MCF 10A (cell line): ENCODE measurements around the gene FAM185A. TPM values are rescaled to one million over a fixed set of nuclear protein-coding genes. Genes with fewer than 3 reads are reported as not detected.
"Not testable (repeated sequence)": the region's sequence is repeated elsewhere in the genome, so short reads cannot be mapped to it uniquely, and the experiment has no call there.

Source experiments
- BruUV-seq: library from RNA; stranded (reverse); fragments of 400-500 nt; replicated peaks from 2 replicates; lab custom pipeline; 2021; lab: Mats Ljungman, UMichigan
- CTCF ChIA-PET: fragments of 300-600 bp; sonication (Branson Sonifier 250); formaldehyde crosslinking; extraction: SDS; loops from one replicate; lab custom pipeline; 2021; ENCODE audit warnings: antibody characterized with exemption, inconsistent platforms; lab: Yijun Ruan, JAX
- POLR2A ChIA-PET: fragments of 300-600, 350-650 bp; sonication (Branson Sonifier 250); formaldehyde crosslinking; extraction: SDS; loops from one replicate; lab custom pipeline; 2020; ENCODE audit warnings: antibody characterized with exemption, inconsistent platforms; lab: Yijun Ruan, JAX
- DNase-seq: peaks from one replicate; pipeline ENCODE4 v3.0.0-alpha.2; 2018; ENCODE audit not compliant: unreplicated experiment
- H3K27ac Mint-ChIP-seq: one replicate; pipeline ENCODE4 v1.8.0; 2022; ENCODE audit warnings: mild to moderate bottlenecking, low read depth, mixed read lengths; ENCODE audit not compliant: unreplicated experiment
- H3K27me3 Mint-ChIP-seq: one replicate; pipeline ENCODE4 v1.8.0; 2022; ENCODE audit warnings: mixed read lengths; ENCODE audit not compliant: insufficient read depth, unreplicated experiment
- H3K36me3 Mint-ChIP-seq: one replicate; pipeline ENCODE4 v1.8.0; 2022; ENCODE audit warnings: mild to moderate bottlenecking, moderate library complexity, mixed read lengths; ENCODE audit not compliant: insufficient read depth, unreplicated experiment
- H3K4me1 Mint-ChIP-seq: one replicate; pipeline ENCODE4 v1.8.0; 2022; ENCODE audit warnings: mixed read lengths; ENCODE audit not compliant: insufficient read depth, unreplicated experiment
- H3K4me3 Mint-ChIP-seq: one replicate; pipeline ENCODE4 v1.8.0; 2022; ENCODE audit warnings: mild to moderate bottlenecking, moderate library complexity, mixed read lengths; ENCODE audit not compliant: unreplicated experiment
- H3K9me3 Mint-ChIP-seq: one replicate; pipeline ENCODE4 v1.8.0; 2022; ENCODE audit warnings: mixed read lengths; ENCODE audit not compliant: unreplicated experiment
- CTCF ChIP-seq: fragments of 200-600 bp; IDR thresholded peaks from one replicate; pipeline ENCODE4 v1.8.0; 2022; ENCODE audit warnings: antibody characterized with exemption, mild to moderate bottlenecking; ENCODE audit not compliant: unreplicated experiment
- intact Hi-C: fragments of 100-400 bp; cut with micrococcal nuclease; formaldehyde crosslinking; loops from 2 replicates; pipeline ENCODE4 v1.14.1; 2022
- total RNA-seq: library from RNA; stranded (reverse); gene quantifications from 2 replicates; pipeline ENCODE4 v1.2.3, GENCODE V29; 2022

The FAM185A gene
- total RNA-seq, 1 experiment from 2014 or later = 8.9 TPM

GRCh38 chr7:102730431-102730830 is 18.4 kb upstream of the FAM185A start:
- POLR2A ChIA-PET, BruUV-seq, H3K36me3 Mint-ChIP-seq, CTCF ChIA-PET, DNase-seq, H3K27ac Mint-ChIP-seq, intact Hi-C loops, H3K4me1 Mint-ChIP-seq, H3K9me3 Mint-ChIP-seq, H3K27me3 Mint-ChIP-seq, H3K4me3 Mint-ChIP-seq: not testable (repeated sequence)

- H3K27me3 Mint-ChIP-seq, DNase-seq, H3K9me3 Mint-ChIP-seq, H3K4me3 Mint-ChIP-seq, H3K36me3 Mint-ChIP-seq, H3K27ac Mint-ChIP-seq, POLR2A ChIA-PET, CTCF ChIA-PET, H3K4me1 Mint-ChIP-seq, BruUV-seq: not testable (repeated sequence)
- intact Hi-C loops = loop anchor here (10.0 kb wide), 1 partner anchor 323 kb away; no protein-coding TSS in a partner anchor
Measured at GRCh38 chr7:102742002-102742771, 6.6 kb upstream of the FAM185A start.

DNA sequence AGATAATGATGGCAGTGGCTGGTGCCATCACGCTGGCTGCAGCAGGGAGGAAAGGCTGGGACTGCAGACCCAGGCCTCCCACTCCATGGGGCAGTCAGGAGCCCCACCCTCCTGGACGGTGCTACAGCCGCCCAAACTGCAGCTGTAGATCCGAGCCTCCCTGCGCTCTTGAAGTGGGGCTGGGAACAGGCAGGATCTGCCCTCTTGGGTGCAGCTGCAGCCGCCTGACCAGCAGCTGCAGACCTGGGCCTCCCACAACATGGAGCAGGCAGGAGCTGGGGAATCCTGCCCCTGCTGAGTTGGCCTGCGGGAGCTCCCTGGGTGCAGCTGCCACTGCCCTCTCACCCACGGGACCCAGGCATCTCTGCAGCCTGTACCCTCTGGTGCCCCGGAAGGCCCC is 4.9 kb upstream of the FAM185A start:
- H3K36me3 Mint-ChIP-seq, BruUV-seq, H3K4me3 Mint-ChIP-seq, H3K27me3 Mint-ChIP-seq, CTCF ChIA-PET, H3K27ac Mint-ChIP-seq, H3K9me3 Mint-ChIP-seq, H3K4me1 Mint-ChIP-seq, POLR2A ChIA-PET, DNase-seq: not testable (repeated sequence)
- intact Hi-C loops = loop anchor here (10.0 kb wide), 1 partner anchor 321 kb away; no protein-coding TSS in a partner anchor

GRCh38 chr7:102745494-102746288 is 3.1 kb upstream of the FAM185A start:
- H3K27ac Mint-ChIP-seq, BruUV-seq, H3K36me3 Mint-ChIP-seq, H3K9me3 Mint-ChIP-seq, H3K4me1 Mint-ChIP-seq, POLR2A ChIA-PET, H3K4me3 Mint-ChIP-seq, H3K27me3 Mint-ChIP-seq: not testable (repeated sequence)
- peak; percentile 22 for TF ChIP-seq CTCF
- CTCF ChIA-PET = interaction anchor here (0.6 to 0.9 kb wide), 3 partner anchors 315 to 330 kb away, joined by 3 read pairs; partner anchors contain the start of gene ARMC10
- intact Hi-C loops = loop anchor here (10.0 kb wide), 1 partner anchor 319 kb away; no protein-coding TSS in a partner anchor
- peak; percentile 11 for DNase-seq

DNA sequence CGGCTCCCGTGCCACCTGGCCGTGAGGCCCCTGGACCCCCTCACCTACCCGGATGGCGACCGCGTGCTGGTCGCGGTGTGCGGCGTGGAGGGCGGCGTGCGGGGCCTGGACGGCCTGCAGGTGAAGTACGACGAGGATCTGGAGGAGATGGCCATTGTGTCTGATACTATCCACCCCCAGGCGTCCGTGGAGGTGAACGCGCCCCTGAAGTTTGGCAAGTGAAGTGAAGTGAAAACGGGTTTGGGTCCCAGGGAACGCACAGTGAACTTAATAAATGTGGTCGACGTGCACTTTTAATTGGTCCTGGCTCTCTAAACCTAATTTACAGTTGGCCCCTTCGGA is 617 bp downstream of the FAM185A start:
- Mint-ChIP-seq H3K4me3 (peak overlapping the region; percentile 75), H3K4me1 (peaks cover 11% of the 10 kb centered on the region), H3K27ac (peak overlapping the region; percentile 84)
- CTCF ChIA-PET, DNase-seq, BruUV-seq, H3K9me3 Mint-ChIP-seq, H3K27me3 Mint-ChIP-seq, H3K36me3 Mint-ChIP-seq: not testable (repeated sequence)
- POLR2A ChIA-PET = interaction anchor here (1.0 to 1.2 kb wide), 3 partner anchors 194 to 326 kb away, joined by 3 to 4 read pairs (median 4); no protein-coding TSS in a partner anchor
- intact Hi-C loops = loop anchor here (10.0 kb wide), 1 partner anchor 315 kb away; no protein-coding TSS in a partner anchor

DNA sequence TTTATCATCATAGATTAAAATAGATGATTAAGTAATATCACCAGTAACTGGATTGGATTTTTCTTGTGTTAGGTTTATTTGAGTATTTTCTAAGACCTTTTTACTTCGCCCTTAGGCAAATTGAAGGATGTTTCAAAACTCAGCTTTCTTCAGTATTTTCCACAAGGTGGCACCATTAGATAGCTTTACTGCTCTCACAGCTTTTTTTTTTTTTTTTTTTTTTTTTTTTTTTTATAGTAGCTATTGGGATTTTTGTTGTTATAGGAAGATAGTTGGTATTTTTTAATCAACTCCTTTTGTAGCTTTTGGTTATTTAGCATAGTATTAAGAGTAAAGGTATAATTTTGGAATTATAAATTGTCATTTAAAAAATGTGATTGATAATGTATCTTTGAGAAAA is 9.4 kb downstream of the FAM185A start:
- intact Hi-C loops, BruUV-seq, DNase-seq, H3K27me3 Mint-ChIP-seq, POLR2A ChIA-PET, H3K4me1 Mint-ChIP-seq, H3K27ac Mint-ChIP-seq, H3K4me3 Mint-ChIP-seq, H3K9me3 Mint-ChIP-seq, H3K36me3 Mint-ChIP-seq: not testable (repeated sequence)
- CTCF ChIA-PET = interaction anchor here (0.5 to 1.6 kb wide), 4 partner anchors 300 to 538 kb away, joined by 3 to 12 read pairs (median 4); no protein-coding TSS in a partner anchor

- CTCF ChIA-PET, H3K36me3 Mint-ChIP-seq, BruUV-seq, H3K4me3 Mint-ChIP-seq, H3K27ac Mint-ChIP-seq, DNase-seq, H3K27me3 Mint-ChIP-seq, H3K4me1 Mint-ChIP-seq, H3K9me3 Mint-ChIP-seq, POLR2A ChIA-PET: not testable (repeated sequence)
- intact Hi-C loops = loop anchor here (2.0 kb wide), 1 partner anchor 303 kb away; no protein-coding TSS in a partner anchor
Measured at GRCh38 chr7:102759934-102760333, 11.1 kb downstream of the FAM185A start.

DNA sequence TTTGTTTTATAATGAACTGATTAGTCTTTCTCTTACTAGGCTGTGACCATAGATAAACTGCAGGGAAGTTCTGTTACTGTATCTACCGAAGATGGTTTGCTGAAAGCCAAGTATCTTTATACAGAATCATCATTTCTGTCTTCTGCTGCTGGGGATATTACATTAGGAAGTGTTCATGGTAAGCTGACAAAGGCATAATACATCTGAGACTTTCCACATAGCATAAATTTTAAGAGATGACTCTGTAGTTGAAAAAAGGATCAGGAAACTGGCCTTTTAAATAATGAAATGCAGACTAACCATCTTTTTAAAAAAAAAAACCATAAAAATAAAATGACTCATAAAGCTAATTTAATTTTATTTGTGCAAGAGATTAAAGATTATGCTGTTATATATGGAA is 12.4 kb downstream of the FAM185A start:
- H3K9me3 Mint-ChIP-seq, H3K27me3 Mint-ChIP-seq, H3K27ac Mint-ChIP-seq, H3K36me3 Mint-ChIP-seq, H3K4me1 Mint-ChIP-seq, H3K4me3 Mint-ChIP-seq, BruUV-seq, POLR2A ChIA-PET, DNase-seq: not testable (repeated sequence)
- intact Hi-C loops = loop anchor here (2.0 kb wide), 1 partner anchor 302 kb away; no protein-coding TSS in a partner anchor
- CTCF ChIA-PET = interaction anchor here (1.4 kb wide), 1 partner anchor 300 kb away, joined by 5 read pairs; no protein-coding TSS in a partner anchor
